Measurements from ENCODE around the gene NOP14.
"Not testable (repeated sequence)": the region's sequence is repeated elsewhere in the genome, so short reads cannot be mapped to it uniquely, and the experiment has no call there.

Gene NOP14

GRCh38 chr4:2962614-2963174 lies 512 bp downstream of the NOP14 start:
- Histone ChIP-seq H3K27me3 (ENCODE audit: insufficient read depth, poor library complexity, severe bottlenecking) (no peaks in the 10 kb centered on the region), H3K4me3 (replicated peaks; ENCODE audit: insufficient read depth, low read length) (peak overlapping the region; percentile 68), H3K27ac (replicated peaks) (peak overlapping the region; percentile 91)
- TF ChIP-seq CTCF (IDR thresholded peaks at IDR 0.05; ENCODE audit: insufficient read depth, low read length): no peak
- TF ChIP-seq REST (IDR thresholded peaks at IDR 0.05; ENCODE audit: insufficient replicate concordance, low read depth): no peak
- peak in 1 of 2 experiments; percentile 46 for DNase-seq (ENCODE audit: low read depth in 1 of 2, low spot score in 1 of 2)

- H3K27ac ChIP-seq (replicated peaks): peak overlapping the region; percentile 91
- peak overlapping the region; percentile 68 for H3K4me3 ChIP-seq (replicated peaks; ENCODE audit: insufficient read depth, low read length)
- peak in 1 of 2 experiments; percentile 41 for DNase-seq (ENCODE audit: low read depth in 1 of 2, low spot score in 1 of 2)
- H3K27me3 ChIP-seq (ENCODE audit: insufficient read depth, poor library complexity, severe bottlenecking): no peaks in the 10 kb centered on the region
- TF ChIP-seq SPI1 (IDR thresholded peaks at IDR 0.05; ENCODE audit: borderline replicate concordance, low read depth): no peak
- TF ChIP-seq POLR2AphosphoS5 (IDR thresholded peaks at IDR 0.05; ENCODE audit: low read depth): no peak
- TF ChIP-seq GABPA (IDR thresholded peaks at IDR 0.05; ENCODE audit: low read depth): no peak
- no peak for TF ChIP-seq REST (IDR thresholded peaks at IDR 0.05; ENCODE audit: insufficient replicate concordance, low read depth)
- TF ChIP-seq CTCF (IDR thresholded peaks at IDR 0.05; ENCODE audit: insufficient read depth, low read length): no peak
These were observed 1.3 kb downstream of the NOP14 start for GRCh38 chr4:2961811-2962441.

GRCh38 chr4:2961421-2961810 lies 1.8 kb downstream of the NOP14 start:
- DNase-seq (ENCODE audit: low read depth in 1 of 2, low spot score in 1 of 2): peak in 1 of 2 experiments; percentile 49
- peak overlapping the region; percentile 68 for H3K4me3 ChIP-seq (replicated peaks; ENCODE audit: insufficient read depth, low read length)

GRCh38 chr4:2960450-2960849 lies 2.8 kb downstream of the NOP14 start:
- H3K27ac ChIP-seq (replicated peaks); DNase-seq (ENCODE audit: low read depth in 1 of 2, low spot score in 1 of 2); H3K4me3 ChIP-seq (replicated peaks; ENCODE audit: insufficient read depth, low read length); H3K27me3 ChIP-seq (ENCODE audit: insufficient read depth, poor library complexity, severe bottlenecking): not testable (repeated sequence)

More at GRCh38 chr4:2961421-2961810, 1.8 kb downstream of the NOP14 start:
- TF ChIP-seq POLR2AphosphoS5 (IDR thresholded peaks at IDR 0.05; ENCODE audit: low read depth) (0 out of 2 replicates have a peak, but pooled peaks have one; percentile 18), REST (IDR thresholded peaks at IDR 0.05; ENCODE audit: insufficient replicate concordance, low read depth) (no peak)
- H3K27ac ChIP-seq (replicated peaks): peak overlapping the region; percentile 91
- H3K27me3 ChIP-seq (ENCODE audit: insufficient read depth, poor library complexity, severe bottlenecking): no peaks in the 10 kb centered on the region
